Left ventricle myocardium inferior (tissue), 1 donor: ENCODE data around the gene PLN. TPM values are rescaled to one million over a fixed set of nuclear protein-coding genes. Genes with fewer than 3 reads are reported as not detected.

Source experiments
- DNase-seq: peaks from one replicate; pipeline ENCODE4 v3.0.0-alpha.2; 2020
- H3K27ac ChIP-seq: fragments of 200-600 bp; replicated peaks from 2 replicates; pipeline ENCODE4 v1.8.0; 2021
- H3K27me3 ChIP-seq: fragments of 200-600 bp; 2 replicates; pipeline ENCODE4 v1.8.0; 2021; ENCODE audit warnings: low read depth
- H3K36me3 ChIP-seq: fragments of 200-600 bp; 2 replicates; pipeline ENCODE4 v1.8.0; 2021
- H3K4me1 ChIP-seq: fragments of 200-600 bp; 2 replicates; pipeline ENCODE4 v1.8.0; 2021
- H3K4me3 ChIP-seq: fragments of 200-600 bp; 2 replicates; pipeline ENCODE4 v1.8.0; 2021; ENCODE audit warnings: mild to moderate bottlenecking, moderate library complexity
- H3K9me3 ChIP-seq: fragments of 200-600 bp; replicated peaks from 2 replicates; pipeline ENCODE4 v1.8.0; 2021
- intact Hi-C: fragments of 100-400 bp; cut with micrococcal nuclease; formaldehyde crosslinking; loops from one replicate; pipeline ENCODE4 v1.11.0; 2022
- total RNA-seq: library from RNA; stranded (reverse); fragmentation: NEBNext Ultra II Directional; extraction: Animal tissue kit (Norgen Biotek cat#: 25700); gene quantifications from one replicate; pipeline ENCODE4 v1.2.1, GENCODE V29; 2021
- TF ChIP-seq, protein P1 (sequence below): fragments of 200-600 bp; IDR thresholded peaks from 2 replicates; pipeline ENCODE4 v1.8.0; 2021; ENCODE audit warnings: antibody characterized with exemption, mild to moderate bottlenecking, borderline replicate concordance
- donor health status: DM: no; HTN: yes; CAD: no; lungs with severe emphysema.

Gene PLN
- total RNA-seq, 1 donor from 2014 or later, result 2,329 TPM

GRCh38 chr6:118567974-118568373 is 19.9 kb downstream of the PLN start:
- H3K36me3 ChIP-seq, result no peaks in the 10 kb centered on the region
- intact Hi-C loops, result no loop called here
- no peak for DNase-seq
- peaks cover 4% of the 10 kb centered on the region for H3K9me3 ChIP-seq
- H3K4me3 ChIP-seq, result no peak overlapping the region
- TF ChIP-seq, protein P1, sequence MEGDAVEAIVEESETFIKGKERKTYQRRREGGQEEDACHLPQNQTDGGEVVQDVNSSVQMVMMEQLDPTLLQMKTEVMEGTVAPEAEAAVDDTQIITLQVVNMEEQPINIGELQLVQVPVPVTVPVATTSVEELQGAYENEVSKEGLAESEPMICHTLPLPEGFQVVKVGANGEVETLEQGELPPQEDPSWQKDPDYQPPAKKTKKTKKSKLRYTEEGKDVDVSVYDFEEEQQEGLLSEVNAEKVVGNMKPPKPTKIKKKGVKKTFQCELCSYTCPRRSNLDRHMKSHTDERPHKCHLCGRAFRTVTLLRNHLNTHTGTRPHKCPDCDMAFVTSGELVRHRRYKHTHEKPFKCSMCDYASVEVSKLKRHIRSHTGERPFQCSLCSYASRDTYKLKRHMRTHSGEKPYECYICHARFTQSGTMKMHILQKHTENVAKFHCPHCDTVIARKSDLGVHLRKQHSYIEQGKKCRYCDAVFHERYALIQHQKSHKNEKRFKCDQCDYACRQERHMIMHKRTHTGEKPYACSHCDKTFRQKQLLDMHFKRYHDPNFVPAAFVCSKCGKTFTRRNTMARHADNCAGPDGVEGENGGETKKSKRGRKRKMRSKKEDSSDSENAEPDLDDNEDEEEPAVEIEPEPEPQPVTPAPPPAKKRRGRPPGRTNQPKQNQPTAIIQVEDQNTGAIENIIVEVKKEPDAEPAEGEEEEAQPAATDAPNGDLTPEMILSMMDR, result no peak
- H3K4me1 ChIP-seq, result peaks cover 18% of the 10 kb centered on the region
- H3K27me3 ChIP-seq, result no peaks in the 10 kb centered on the region
- H3K27ac ChIP-seq, result no peak overlapping the region

- no peaks in the 10 kb centered on the region for H3K27me3 ChIP-seq
- peaks cover 20% of the 10 kb centered on the region for H3K9me3 ChIP-seq
- TF ChIP-seq, protein P1, result no peak
- peaks cover 20% of the 10 kb centered on the region for H3K4me1 ChIP-seq
- H3K4me3 ChIP-seq, result no peak overlapping the region
- peaks cover 9% of the 10 kb centered on the region for H3K36me3 ChIP-seq
- intact Hi-C loops, result no loop called here
- no peak overlapping the region for H3K27ac ChIP-seq
- DNase-seq, result no peak
Measured at GRCh38 chr6:118569498-118569897, 21.4 kb downstream of the PLN start.

- Histone ChIP-seq H3K9me3 (peaks cover 36% of the 10 kb centered on the region), H3K36me3 (peaks cover 20% of the 10 kb centered on the region), H3K27ac (no peak overlapping the region), H3K4me1 (peaks cover 20% of the 10 kb centered on the region), H3K27me3 (no peaks in the 10 kb centered on the region), H3K4me3 (no peak overlapping the region)
- TF ChIP-seq, protein P1, result no peak
- intact Hi-C loops, result no loop called here
- DNase-seq, result no peak
Measured at GRCh38 chr6:118571121-118571520, 23.0 kb downstream of the PLN start.

DNA sequence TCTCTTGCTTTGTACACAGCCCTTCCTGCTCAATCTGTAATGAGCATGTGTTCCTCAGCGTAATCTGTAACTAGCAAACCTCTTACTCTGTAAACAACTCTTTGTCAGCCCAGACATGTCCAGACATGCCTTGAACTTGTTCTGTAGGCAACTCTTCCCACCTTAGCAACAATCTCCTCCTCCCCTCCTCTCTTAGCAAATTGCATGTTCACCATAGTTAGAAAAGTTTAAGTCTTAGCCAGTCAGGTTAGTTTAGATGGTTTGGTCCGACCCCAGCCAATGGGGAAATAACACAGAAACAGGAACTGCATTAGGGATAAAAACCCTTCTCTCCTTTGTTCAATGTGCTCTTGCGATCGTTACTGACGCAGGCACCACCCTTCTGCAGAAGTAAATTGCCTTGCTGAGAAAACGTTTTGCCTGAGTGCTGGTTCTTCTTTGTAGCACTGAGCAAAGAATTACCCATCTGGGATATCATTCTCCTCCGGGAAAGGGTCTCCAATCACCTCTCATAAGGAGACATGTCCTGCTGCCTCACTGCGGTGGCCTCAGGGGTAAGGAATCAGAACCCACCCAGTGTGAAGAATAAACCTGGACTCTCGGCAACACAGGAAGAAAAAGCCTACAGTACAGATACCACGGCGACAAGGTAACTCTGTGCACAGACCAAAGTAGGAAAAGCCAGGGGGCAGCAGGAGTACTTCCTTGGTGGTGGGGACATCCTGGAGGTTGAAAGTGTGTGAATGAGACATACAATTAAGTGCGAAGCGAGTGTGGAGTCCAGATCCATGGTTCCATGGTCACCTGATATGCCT is 26.2 kb downstream of the PLN start:
- no peak for DNase-seq

GRCh38 chr6:118577972-118578371 is 29.9 kb downstream of the PLN start:
- Histone ChIP-seq H3K36me3 (peaks cover 26% of the 10 kb centered on the region), H3K4me3 (no peak overlapping the region), H3K9me3 (peaks cover 70% of the 10 kb centered on the region), H3K27ac (no peak overlapping the region), H3K27me3 (no peaks in the 10 kb centered on the region), H3K4me1 (peaks cover 23% of the 10 kb centered on the region)
- DNase-seq, result no peak
- intact Hi-C loops, result no loop called here
- TF ChIP-seq, protein P1, result no peak

More for the DNA sequence above, 26.2 kb downstream of the PLN start:
- Histone ChIP-seq H3K27me3 (no peaks in the 10 kb centered on the region), H3K9me3 (peaks cover 66% of the 10 kb centered on the region), H3K4me3 (no peak overlapping the region), H3K4me1 (peaks cover 6% of the 10 kb centered on the region), H3K27ac (no peak overlapping the region), H3K36me3 (peaks cover 26% of the 10 kb centered on the region)
- TF ChIP-seq, protein P1, result no peak
- intact Hi-C loops, result no loop called here
